A172 (cell line): ENCODE results near the gene APP. TPM values are rescaled to one million over a fixed set of nuclear protein-coding genes. Genes with fewer than 3 reads are reported as not detected.
"Not testable (repeated sequence)": the region's sequence is repeated elsewhere in the genome, so short reads cannot be mapped to it uniquely, and the experiment has no call there.

ENCODE experiments used
- DNase-seq: peaks from one replicate; pipeline ENCODE4 v3.0.0-alpha.2; 2015; ENCODE audit warnings: low spot score
- total RNA-seq: library from RNA; depleted of rRNA; stranded (reverse); fragments of >200 nt; shearing (Covaris generic); gene quantifications from 2 replicates; pipeline ENCODE4 v1.2.3, GENCODE V29; 2014

The APP gene
- total RNA-seq, 1 experiment from 2014 or later, result 337 TPM

- no peak for DNase-seq
Measured at GRCh38 chr21:26164311-26164710, 6.3 kb downstream of the APP start.

DNA sequence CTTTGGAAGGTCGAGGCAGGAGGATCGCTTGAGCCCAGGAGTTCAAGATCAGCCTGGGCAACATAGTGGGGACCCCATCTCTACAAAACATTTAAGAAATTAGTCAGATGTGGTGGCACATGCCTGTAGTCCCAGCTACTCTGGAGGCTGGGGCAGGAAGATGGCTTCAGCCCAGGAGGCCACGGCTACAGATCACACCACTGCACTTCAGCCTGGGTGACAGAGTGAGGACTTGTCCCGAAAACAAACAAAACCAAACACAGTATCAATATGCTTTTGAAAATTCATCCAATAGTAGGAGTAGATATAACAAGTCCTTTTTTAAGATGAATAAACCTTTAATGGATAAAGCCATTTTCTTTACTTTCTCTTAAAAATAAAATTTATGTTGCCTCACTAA is 8.5 kb downstream of the APP start:
- no peak for DNase-seq

DNA sequence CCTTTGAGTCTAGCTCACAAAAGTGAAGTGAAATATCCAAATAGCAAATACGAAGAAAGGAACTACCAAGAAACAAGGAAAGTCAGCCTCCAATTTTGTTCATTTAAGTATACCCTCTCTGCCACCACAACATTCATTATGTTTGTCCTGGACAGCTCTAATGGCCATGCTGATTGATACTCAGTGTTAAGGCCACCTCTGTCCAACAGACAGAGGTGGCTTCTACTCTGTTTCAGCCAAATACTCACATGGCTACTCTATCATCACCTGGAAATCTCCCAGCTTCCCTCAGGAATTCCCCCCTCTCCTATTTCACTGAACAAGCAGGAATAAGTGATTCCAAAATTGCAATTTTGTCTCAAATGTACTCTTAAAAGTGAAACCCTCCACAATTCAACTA is 10.7 kb downstream of the APP start:
- DNase-seq, result no peak

DNA sequence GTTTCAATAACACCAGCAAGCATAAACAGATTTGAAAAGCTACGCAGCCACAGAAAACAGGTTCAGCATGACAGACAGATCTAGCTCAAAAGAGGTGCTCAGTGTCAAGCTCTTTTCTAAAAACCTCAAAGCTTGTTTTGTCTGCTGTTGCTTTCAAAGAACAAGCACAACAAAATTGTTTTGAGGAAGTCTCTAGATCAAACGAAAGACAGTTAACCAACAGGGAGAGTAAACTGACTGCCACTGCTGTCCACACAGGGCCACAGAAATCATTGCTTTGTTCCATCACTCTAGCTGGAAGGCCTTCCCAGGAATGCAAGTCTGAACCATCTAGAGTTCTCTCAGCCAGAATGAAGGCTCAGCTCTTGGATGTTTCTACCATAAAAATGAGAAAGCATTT is 12.8 kb downstream of the APP start:
- DNase-seq, result no peak

DNA sequence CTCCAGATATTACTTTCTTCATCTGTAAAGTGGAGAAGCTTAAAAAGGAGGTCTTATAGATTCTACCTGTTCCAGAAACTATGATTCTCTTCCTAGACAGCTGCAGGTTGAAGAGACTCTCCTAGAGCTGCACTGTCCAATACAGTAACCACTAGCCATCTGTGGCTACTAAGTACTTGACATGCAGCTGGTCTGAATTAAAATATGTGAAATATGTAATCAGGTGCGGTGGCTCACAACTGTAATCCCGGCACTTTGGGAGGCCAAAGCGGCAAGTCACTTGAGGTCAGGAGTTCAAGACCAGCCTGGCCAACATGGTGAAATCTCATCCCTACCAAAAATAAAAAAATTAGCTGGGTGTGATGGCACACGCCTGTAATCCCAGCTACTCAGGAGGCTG is 15.8 kb downstream of the APP start:
- DNase-seq, result no peak

DNA sequence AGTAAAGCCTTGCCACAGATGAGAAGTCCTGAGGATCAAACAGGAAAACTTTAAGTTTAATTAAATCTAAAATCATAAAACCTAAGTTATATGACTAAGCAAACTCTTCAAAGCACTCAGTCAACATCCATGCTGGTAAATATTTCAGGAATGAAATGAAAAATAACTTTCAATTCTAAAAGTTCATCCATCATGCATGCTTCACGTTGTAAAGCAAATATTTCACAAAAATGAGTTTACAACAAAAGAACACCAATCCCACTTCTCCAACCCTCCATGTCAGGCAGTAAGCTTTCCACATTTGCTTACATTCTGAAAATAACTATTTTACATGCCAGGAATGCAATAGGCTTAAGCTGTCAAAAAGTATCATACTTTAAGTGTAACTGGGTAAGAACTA is 16.8 kb downstream of the APP start:
- DNase-seq, result no peak

- DNase-seq, result no peak
Measured at GRCh38 chr21:26148840-26149354, 21.7 kb downstream of the APP start.

- peak; percentile 63 for DNase-seq
Measured at GRCh38 chr21:26148071-26148839, 22.3 kb downstream of the APP start.

- no peak for DNase-seq
Measured at GRCh38 chr21:26147535-26147934, 23.0 kb downstream of the APP start.

- no peak for DNase-seq
Measured at GRCh38 chr21:26146681-26147080, 23.9 kb downstream of the APP start.

DNA sequence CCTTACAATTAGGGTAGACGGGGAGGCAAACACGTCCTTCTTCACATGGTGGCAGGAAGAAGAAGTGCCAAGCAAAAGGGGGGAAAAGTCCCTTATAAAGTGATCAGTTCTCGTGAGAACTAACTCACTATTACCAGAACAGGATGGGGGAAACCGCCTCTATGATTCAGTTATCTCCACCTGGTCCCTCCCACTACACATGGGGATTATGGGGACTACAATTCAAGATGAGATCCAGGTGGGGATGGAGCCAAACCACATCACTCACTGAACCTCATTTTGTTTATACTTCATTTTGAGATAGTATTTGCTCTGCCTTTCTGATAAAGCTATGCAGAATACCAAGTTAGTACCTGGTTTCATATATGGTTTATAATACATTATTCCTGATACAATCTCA is 26.5 kb downstream of the APP start:
- DNase-seq, result no peak

- no peak for DNase-seq
Measured at GRCh38 chr21:26142363-26142762, 28.2 kb downstream of the APP start.

DNA sequence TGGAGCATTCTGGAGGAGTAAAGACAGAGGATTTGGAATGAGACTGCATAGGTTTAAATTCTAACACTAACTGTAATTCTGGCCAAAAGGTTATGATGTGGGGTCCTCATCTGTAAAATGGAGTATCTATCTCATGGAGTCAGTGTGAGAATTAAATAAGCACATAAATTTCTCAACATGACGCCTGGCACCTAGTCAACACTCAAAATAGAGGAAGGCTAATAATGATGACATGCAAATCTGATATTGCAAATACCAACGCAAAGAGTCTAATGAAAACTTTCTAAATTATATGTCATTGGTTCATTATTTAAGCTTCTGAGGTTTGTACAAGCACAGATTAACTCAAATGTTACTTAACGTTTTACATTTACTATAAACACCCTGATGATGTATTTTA is 29.6 kb downstream of the APP start:
- no peak for DNase-seq

- peak; percentile 94 for DNase-seq
Measured at GRCh38 chr21:26140164-26140579, 30.4 kb downstream of the APP start.

DNA sequence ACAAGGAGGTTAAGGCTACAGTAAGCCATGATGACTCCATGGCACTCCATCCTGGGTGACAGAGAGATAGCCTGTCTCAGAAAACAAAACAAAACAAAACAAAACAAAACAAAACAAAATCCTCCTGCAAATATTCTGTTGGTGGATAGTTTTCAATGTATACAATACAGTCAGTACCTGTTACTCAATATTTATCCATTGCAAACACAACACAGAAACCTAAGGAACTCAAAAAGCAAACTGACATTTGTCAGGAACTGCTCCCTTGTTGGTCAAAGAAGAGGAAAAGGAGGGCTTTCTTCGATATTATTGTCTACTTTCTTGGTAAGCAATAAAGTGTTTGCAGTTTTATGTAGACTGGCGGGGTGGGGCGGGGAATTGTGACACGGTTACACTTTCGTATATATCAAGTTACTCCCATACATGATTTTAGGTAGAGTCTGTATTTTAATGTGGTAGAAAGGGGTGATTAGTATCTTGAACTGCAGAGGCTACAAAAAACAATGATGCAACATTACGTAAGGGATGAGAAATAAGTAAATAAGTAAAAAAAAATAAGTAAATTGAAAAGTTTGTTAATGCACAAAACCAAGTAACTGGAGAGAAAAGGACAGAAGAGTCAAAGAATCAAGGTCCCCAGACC is 31.8 kb downstream of the APP start:
- no peak for DNase-seq

DNA sequence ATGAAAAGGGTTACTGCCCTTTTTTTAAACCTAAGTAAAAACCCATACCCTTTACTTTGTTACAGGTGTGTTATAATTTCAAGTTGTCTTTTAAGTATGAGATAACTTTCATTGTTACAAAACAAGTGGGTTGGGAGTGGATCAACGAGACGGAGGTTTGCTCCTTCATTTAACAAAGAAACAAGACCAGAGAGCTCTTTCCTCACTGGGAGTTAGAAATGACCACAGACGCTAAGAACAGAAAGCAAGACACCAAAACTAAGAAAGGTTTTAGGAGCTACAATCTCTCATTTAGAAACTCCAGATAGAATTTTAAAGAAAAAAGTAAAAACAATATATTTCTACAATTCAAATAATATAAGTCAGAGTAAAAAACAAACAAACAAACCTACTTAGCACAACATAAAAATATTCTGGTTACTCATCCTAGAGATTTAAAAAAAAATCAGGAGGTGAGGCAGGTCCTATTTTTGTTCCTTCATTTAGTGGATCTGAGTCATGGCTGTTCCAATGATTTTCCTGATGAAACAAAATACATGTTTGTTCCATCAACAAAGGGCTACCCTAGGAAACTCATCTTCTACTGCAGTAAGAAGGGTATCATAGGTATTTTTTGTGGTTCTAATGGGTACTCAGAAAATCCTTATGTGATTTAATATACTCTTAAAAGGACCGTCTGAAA is 33.0 kb downstream of the APP start:
- peak; percentile 19 for DNase-seq

GRCh38 chr21:26136671-26137070 is 33.9 kb downstream of the APP start:
- DNase-seq, result no peak

GRCh38 chr21:26135520-26135919 is 35.0 kb downstream of the APP start:
- no peak for DNase-seq

- DNase-seq, result no peak
Measured at GRCh38 chr21:26131554-26131953, 39.0 kb downstream of the APP start.

- not testable (repeated sequence) for DNase-seq
Measured at GRCh38 chr21:26131053-26131452, 39.5 kb downstream of the APP start.

- no peak for DNase-seq
Measured at GRCh38 chr21:26130249-26130881, 40.2 kb downstream of the APP start.

- no peak for DNase-seq
Measured at GRCh38 chr21:26127918-26128317, 42.7 kb downstream of the APP start.
